GM23338 (cell line): ENCODE results near the gene TP73. TPM values are rescaled to one million over a fixed set of nuclear protein-coding genes. Genes with fewer than 3 reads are reported as not detected.

Source experiments
- ATAC-seq: fragments of 200-7000 bp; cut with Tn5 transposase; 3 replicates; pipeline ENCODE4 v1.9.1; 2020
- DNase-seq: peaks from one replicate; pipeline ENCODE4 v3.0.0-alpha.2; 2015; ENCODE audit warnings: low spot score
- H2AFZ ChIP-seq: fragments of 200-600 bp; sonication (generic); 2 replicates; pipeline ENCODE4 v1.8.0; 2016; ENCODE audit warnings: antibody characterized with exemption, mild to moderate bottlenecking, moderate library complexity
- H3F3A ChIP-seq: fragments of 200-600 bp; sonication (generic); replicated peaks from 2 replicates; pipeline ENCODE4 v1.8.0; 2017; ENCODE audit warnings: antibody characterized with exemption, mixed run types, low read depth
- H3K27ac ChIP-seq: fragments of 200-600 bp; sonication (generic); 2 replicates; pipeline ENCODE4 v1.6.1; 2016; ENCODE audit warnings: low read depth
- H3K27me3 ChIP-seq: fragments of 200-600 bp; sonication (generic); 2 replicates; pipeline ENCODE4 v1.8.0; 2016; ENCODE audit warnings: mild to moderate bottlenecking, mixed run types, moderate library complexity; ENCODE audit not compliant: insufficient read depth
- H3K36me3 ChIP-seq: fragments of 200-600 bp; sonication (generic); 2 replicates; pipeline ENCODE4 v1.8.0; 2016; ENCODE audit warnings: mild to moderate bottlenecking; ENCODE audit not compliant: insufficient read depth
- H3K4me1 ChIP-seq: fragments of 200-600 bp; sonication (generic); 2 replicates; pipeline ENCODE4 v1.8.0; 2016; ENCODE audit warnings: mild to moderate bottlenecking, moderate library complexity; ENCODE audit not compliant: insufficient read depth
- H3K4me2 ChIP-seq: fragments of 200-600 bp; sonication (generic); 2 replicates; pipeline ENCODE4 v1.7.1; 2017; ENCODE audit warnings: mixed run types
- H3K4me3 ChIP-seq: fragments of 200-600 bp; sonication (generic); 2 replicates; pipeline ENCODE4 v1.6.1; 2016; ENCODE audit warnings: mixed run types
- H3K79me2 ChIP-seq: fragments of 200-600 bp; sonication (generic); replicated peaks from 2 replicates; pipeline ENCODE4 v1.8.0; 2017; ENCODE audit warnings: mild to moderate bottlenecking; ENCODE audit not compliant: insufficient read depth
- H3K9me2 ChIP-seq: fragments of 200-600 bp; sonication (generic); 2 replicates; pipeline ENCODE4 v1.8.0; 2017; ENCODE audit not compliant: insufficient read depth
- H4K20me1 ChIP-seq: fragments of 200-600 bp; sonication (generic); replicated peaks from 2 replicates; pipeline ENCODE4 v1.8.0; 2017; ENCODE audit warnings: mild to moderate bottlenecking; ENCODE audit not compliant: insufficient read depth
- H3K27ac Mint-ChIP-seq: 2 replicates; pipeline ENCODE4 v1.8.0; 2020; ENCODE audit warnings: inconsistent platforms, mild to moderate bottlenecking, moderate library complexity, mixed read lengths
- H3K27me3 Mint-ChIP-seq: 3 replicates; pipeline ENCODE4 v1.8.0; 2022; ENCODE audit warnings: low read depth, mild to moderate bottlenecking, moderate library complexity, mixed read lengths, inconsistent platforms; ENCODE audit not compliant: insufficient read depth, poor library complexity
- H3K36me3 Mint-ChIP-seq: 3 replicates; pipeline ENCODE4 v1.8.0; 2021; ENCODE audit warnings: low read depth, mild to moderate bottlenecking, inconsistent platforms, moderate library complexity, mixed read lengths
- H3K4me1 Mint-ChIP-seq: 3 replicates; pipeline ENCODE4 v1.8.0; 2020; ENCODE audit warnings: mild to moderate bottlenecking, inconsistent platforms, mixed read lengths
- H3K4me3 Mint-ChIP-seq: 3 replicates; pipeline ENCODE4 v1.8.0; 2021; ENCODE audit warnings: moderate library complexity, mild to moderate bottlenecking, inconsistent platforms, mixed read lengths
- H3K9me3 Mint-ChIP-seq: 3 replicates; pipeline ENCODE4 v1.8.0; 2020; ENCODE audit warnings: moderate library complexity, mild to moderate bottlenecking, inconsistent platforms, mixed read lengths
- CTCF ChIP-seq, 2 experiments: fragments of 200-600 bp in 1 of 2; sonication (generic) in 1 of 2; conservative IDR thresholded peaks; 2 replicates each; pipeline versions ENCODE4 v1.5.1 to v1.6.1; 2016 to 2017; ENCODE audit warnings: antibody characterized with exemption in 2 of 2, low read depth in 2 of 2, mild to moderate bottlenecking in 2 of 2, moderate library complexity in 1 of 2
- EZH2phosphoT487 ChIP-seq: fragments of 200-600 bp; sonication (generic); IDR thresholded peaks from one replicate; pipeline ENCODE4 v1.8.1; 2018; ENCODE audit warnings: antibody characterized with exemption; ENCODE audit not compliant: unreplicated experiment
- NANOG ChIP-seq: IDR thresholded peaks from 2 replicates; pipeline ENCODE4 v1.6.1; 2016; ENCODE audit warnings: antibody characterized with exemption, borderline replicate concordance
- REST ChIP-seq: IDR thresholded peaks from one replicate; pipeline ENCODE4 v1.6.1; 2018; ENCODE audit warnings: antibody characterized with exemption; ENCODE audit not compliant: unreplicated experiment
- ZNF114 ChIP-seq: fragments of 250-450 bp; sonication (Bioruptor Pico); IDR thresholded peaks from 2 replicates; pipeline ENCODE4 v1.5.0; 2020; ENCODE audit warnings: mild to moderate bottlenecking, moderate library complexity
- ZNF331 ChIP-seq: fragments of 250-450 bp; sonication (Bioruptor Pico); IDR thresholded peaks from 2 replicates; pipeline ENCODE4 v1.5.0; 2020; ENCODE audit warnings: low read depth, mild to moderate bottlenecking, moderate library complexity
- ZNF462 ChIP-seq: fragments of 250-450 bp; sonication (Bioruptor Pico); IDR thresholded peaks from 2 replicates; pipeline ENCODE4 v1.5.0; 2020; ENCODE audit warnings: mild to moderate bottlenecking, moderate library complexity
- polyA plus RNA-seq: library from polyadenylated mRNA; unstranded; fragments of >200 nt; fragmentation: Nextera tagmentation; extraction: Ambion mirVana; gene quantifications from 2 replicates; pipeline ENCODE4 v1.2.1, GENCODE V29; 2016
- total RNA-seq: library from RNA; depleted of rRNA; stranded (reverse); fragments of >200 nt; shearing (Covaris generic); gene quantifications from 2 replicates; pipeline ENCODE4 v1.2.3, GENCODE V29; 2014

Gene TP73
- total and polyA plus RNA-seq, 2 experiments from 2014 or later: 1.4 to 3.4 TPM

DNA sequence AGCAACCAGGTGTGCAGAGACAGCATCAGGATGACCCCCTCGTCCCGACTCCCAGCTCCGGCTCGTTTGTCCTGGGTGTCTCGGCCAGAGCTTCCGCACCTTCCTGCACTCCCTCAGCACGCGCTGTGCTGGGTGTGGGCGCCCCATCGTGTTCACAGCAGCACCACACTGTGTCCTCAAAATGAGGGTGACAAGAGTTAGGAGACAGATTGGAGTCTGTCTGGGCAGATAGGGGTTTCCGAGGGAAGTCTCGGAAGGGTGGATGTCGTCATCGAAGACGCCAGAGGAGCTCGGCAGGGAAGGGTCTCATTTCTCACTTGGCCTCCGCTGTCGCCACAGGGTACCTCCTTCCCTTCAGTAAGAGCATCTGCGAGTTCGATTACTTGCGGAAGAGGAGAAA lies 104.1 kb downstream of the TP73 start:
- H3K36me3 ChIP-seq: no peaks in the 10 kb centered on the region
- H3K79me2 ChIP-seq: no peaks in the 10 kb centered on the region
- H4K20me1 ChIP-seq: no peaks in the 10 kb centered on the region
- no peaks in the 10 kb centered on the region for H3K9me3 Mint-ChIP-seq
- H3F3A ChIP-seq: no peaks in the 10 kb centered on the region
- H3K4me3 ChIP-seq: no peak overlapping the region
- peaks cover 1% of the 10 kb centered on the region; the same call in 1 of the 3 replicates for H3K4me1 Mint-ChIP-seq
- H3K27ac ChIP-seq: no peak overlapping the region
- no peaks in the 10 kb centered on the region for H3K4me1 ChIP-seq
- H3K36me3 Mint-ChIP-seq: no peaks in the 10 kb centered on the region
- no peak overlapping the region for H3K4me2 ChIP-seq
- DNase-seq (no peak), ATAC-seq (no peak)
- H2AFZ ChIP-seq: peak overlapping the region; percentile 47; the same call in 1 of the 2 replicates
- H3K27me3 Mint-ChIP-seq: peaks cover 8% of the 10 kb centered on the region
- no peak for TF ChIP-seq ZNF114 (CRISPR knock-in tag)
- no peak for TF ChIP-seq CTCF (conservative IDR thresholded peaks at IDR 0.05; ENCODE audit: low read depth in 2 of 2)
- no peak for TF ChIP-seq NANOG
- TF ChIP-seq EZH2phosphoT487: no peak
- TF ChIP-seq REST: no peak
- TF ChIP-seq ZNF331 (CRISPR knock-in tag): no peak
- no peak for TF ChIP-seq ZNF462 (CRISPR knock-in tag)
- H3K27ac Mint-ChIP-seq: no peak overlapping the region
- no peak overlapping the region for H3K4me3 Mint-ChIP-seq
- H3K9me2 ChIP-seq: no peaks in the 10 kb centered on the region
- H3K27me3 ChIP-seq: no peaks in the 10 kb centered on the region
